Thyroid gland (tissue), 4 donors: ENCODE data around the gene HOXC10.

ENCODE experiments used
- CTCF ChIP-seq, 6 experiments: fragments of 200-600 bp in 3 of 6; fragments of 450-650 bp in 3 of 6; sonication (generic) in 3 of 6; IDR thresholded peaks; one replicate each; pipeline ENCODE4 v1.5.1; 2016 to 2019; ENCODE audit warnings: antibody characterized with exemption in 6 of 6, mild to moderate bottlenecking in 2 of 6, inconsistent platforms in 1 of 6, moderate library complexity in 1 of 6
- POLR2A ChIP-seq, 2 donors: fragments of 450-650 bp; IDR thresholded peaks; one replicate each; pipeline ENCODE4 v1.6.1; 2017; ENCODE audit warnings: antibody characterized with exemption in 2 of 2, mild to moderate bottlenecking in 2 of 2, moderate library complexity in 1 of 2

GRCh38 chr12:53976172-53976822 lies 8.6 kb upstream of the HOXC10 start:
- TF ChIP-seq CTCF (IDR thresholded peaks at IDR 0.05): no peak
- TF ChIP-seq POLR2A (IDR thresholded peaks at IDR 0.05): no peak
